Liver (tissue), 3 donors: ENCODE results near the gene CD7.

ENCODE experiments used
- ATF3 ChIP-seq: IDR thresholded peaks from 2 replicates; pipeline ENCODE4 v1.6.1; 2016; ENCODE audit warnings: antibody characterized with exemption
- CTCF ChIP-seq: fragments of 150-350 bp; IDR thresholded peaks from 2 replicates; pipeline ENCODE4 v1.5.1; 2017; ENCODE audit warnings: improper control_type of control experiment, low read depth, low read length; ENCODE audit not compliant: missing input control
- EGR1 ChIP-seq, 2 donors: IDR thresholded peaks; 2 replicates each; pipeline ENCODE4 v1.6.1; 2016 to 2018; ENCODE audit warnings: antibody characterized with exemption in 2 of 2, low read depth in 2 of 2
- FOXA1 ChIP-seq: IDR thresholded peaks from 2 replicates; pipeline ENCODE4 v1.6.1; 2016; ENCODE audit warnings: antibody characterized with exemption
- JUND ChIP-seq, 2 donors: IDR thresholded peaks; 2 replicates each; pipeline ENCODE4 v1.6.1; 2016; ENCODE audit warnings: antibody characterized with exemption in 2 of 2
- RAD21 ChIP-seq, 2 donors: IDR thresholded peaks; 2 replicates each; pipeline ENCODE4 v1.6.1; 2016; ENCODE audit warnings: antibody characterized with exemption in 2 of 2, mild to moderate bottlenecking in 2 of 2
- SP1 ChIP-seq: IDR thresholded peaks from 2 replicates; pipeline ENCODE4 v1.6.1; 2018; ENCODE audit warnings: antibody characterized with exemption, mild to moderate bottlenecking
- YY1 ChIP-seq: IDR thresholded peaks from 2 replicates; pipeline ENCODE4 v1.6.1; 2016; ENCODE audit warnings: antibody characterized with exemption, mild to moderate bottlenecking
- ZBTB33 ChIP-seq: IDR thresholded peaks from 2 replicates; pipeline ENCODE4 v1.6.1; 2016; ENCODE audit warnings: antibody characterized with exemption
- donor health status: healthy.
- donor health status: healthy.

- TF ChIP-seq CTCF, result no peak
- no peak for TF ChIP-seq EGR1 (IDR thresholded peaks at IDR 0.05; ENCODE audit: low read depth in 2 of 2)
- TF ChIP-seq ATF3, result no peak
- no peak for TF ChIP-seq RAD21 (IDR thresholded peaks at IDR 0.05)
- no peak for TF ChIP-seq SP1
- TF ChIP-seq YY1, result no peak
- TF ChIP-seq FOXA1, result no peak
- TF ChIP-seq JUND (IDR thresholded peaks at IDR 0.05), result no peak
- no peak for TF ChIP-seq ZBTB33
Observed at GRCh38 chr17:82343560-82343959, 26.2 kb upstream of the CD7 start.
